ENCODE data around the gene BATF3. TPM values are rescaled to one million over a fixed set of nuclear protein-coding genes. Genes with fewer than 3 reads are reported as not detected.

BATF3 gene
- total RNA-seq, 3 donors from 2014 or later (not counting 1 experiment from before 2014, with no cell fraction given) = 0.25 to 3.6 (median 1.2) TPM

DNA sequence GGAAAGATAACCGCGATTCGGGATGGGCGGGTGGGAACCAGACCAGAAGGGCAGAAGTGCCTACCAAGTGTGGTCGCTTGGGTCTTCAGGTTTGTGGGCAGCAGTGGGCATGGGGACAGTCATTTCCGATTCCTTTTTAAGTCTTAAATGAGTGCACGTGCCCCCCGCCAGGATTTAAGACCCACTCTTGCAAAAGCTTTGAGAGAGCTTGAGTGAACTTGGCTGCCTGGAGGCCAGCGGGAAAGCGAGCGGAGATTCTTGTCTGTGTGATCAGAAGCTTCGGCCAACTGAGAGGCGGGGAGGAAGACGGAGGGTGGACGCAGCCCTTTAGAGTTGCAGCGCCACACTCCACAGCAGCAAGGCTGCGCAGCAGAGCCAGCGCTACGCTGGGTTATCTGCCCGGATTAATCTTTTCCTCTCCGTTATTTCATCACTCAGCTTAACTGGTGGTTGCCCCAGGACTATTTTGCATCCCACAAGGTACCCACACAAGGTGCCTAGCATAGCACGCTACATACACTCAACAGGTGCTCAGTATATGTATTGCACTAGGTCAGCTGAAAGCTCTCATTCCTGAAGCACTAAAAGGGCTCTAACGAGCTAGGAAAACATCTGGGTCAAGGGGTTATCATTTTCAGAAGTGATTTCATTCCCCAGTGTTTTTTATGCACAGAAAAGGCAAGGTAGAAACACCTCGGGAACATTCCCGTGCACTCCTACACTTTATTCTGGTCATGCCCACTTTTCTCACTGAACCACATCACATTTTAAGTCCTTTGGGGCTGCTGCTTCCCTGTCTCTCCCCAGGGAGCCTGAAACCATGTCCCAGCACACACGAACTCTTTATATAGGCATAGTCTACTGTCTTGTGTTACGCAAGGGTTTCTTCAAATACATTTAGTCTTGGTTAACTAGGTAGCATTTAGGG is 1.5 kb upstream of the BATF3 start:
- H3K4me3 Mint-ChIP-seq = peak overlapping the region; percentile 74
- peak overlapping the region in 1 of 2 donors; percentile 80 for H3K27ac Mint-ChIP-seq
- ATAC-seq = peak in 2 of 3 donors; percentile 37 to 48
- TF ChIP-seq, protein P1, sequence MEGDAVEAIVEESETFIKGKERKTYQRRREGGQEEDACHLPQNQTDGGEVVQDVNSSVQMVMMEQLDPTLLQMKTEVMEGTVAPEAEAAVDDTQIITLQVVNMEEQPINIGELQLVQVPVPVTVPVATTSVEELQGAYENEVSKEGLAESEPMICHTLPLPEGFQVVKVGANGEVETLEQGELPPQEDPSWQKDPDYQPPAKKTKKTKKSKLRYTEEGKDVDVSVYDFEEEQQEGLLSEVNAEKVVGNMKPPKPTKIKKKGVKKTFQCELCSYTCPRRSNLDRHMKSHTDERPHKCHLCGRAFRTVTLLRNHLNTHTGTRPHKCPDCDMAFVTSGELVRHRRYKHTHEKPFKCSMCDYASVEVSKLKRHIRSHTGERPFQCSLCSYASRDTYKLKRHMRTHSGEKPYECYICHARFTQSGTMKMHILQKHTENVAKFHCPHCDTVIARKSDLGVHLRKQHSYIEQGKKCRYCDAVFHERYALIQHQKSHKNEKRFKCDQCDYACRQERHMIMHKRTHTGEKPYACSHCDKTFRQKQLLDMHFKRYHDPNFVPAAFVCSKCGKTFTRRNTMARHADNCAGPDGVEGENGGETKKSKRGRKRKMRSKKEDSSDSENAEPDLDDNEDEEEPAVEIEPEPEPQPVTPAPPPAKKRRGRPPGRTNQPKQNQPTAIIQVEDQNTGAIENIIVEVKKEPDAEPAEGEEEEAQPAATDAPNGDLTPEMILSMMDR (IDR thresholded peaks at IDR 0.05) = no peak
- whole genome bisulfite sequencing (ENCODE audit: insufficient coverage) = 11% methylated on average over 27 of the region's 27 CpGs
- intact Hi-C loops (cut with micrococcal nuclease) = no loop called here
- no peak overlapping the region for H3K27ac ChIP-seq (ENCODE audit: low read length)
- H3K4me1 ChIP-seq (ENCODE audit: control insufficient read depth, insufficient read depth, low read length) = peaks cover 28% of the 10 kb centered on the region
- peaks cover 23% of the 10 kb centered on the region for H3K27me3 ChIP-seq (ENCODE audit: control insufficient read depth, insufficient read depth, low read length)
- H3K4me3 ChIP-seq (ENCODE audit: low read length) = peak overlapping the region; percentile 46
- H3K4me1 Mint-ChIP-seq = peaks cover 15 to 38% of the 10 kb centered on the region in 2 donors
- H3K27me3 Mint-ChIP-seq (ENCODE audit: low read depth in 2 of 2) = peaks cover 27 to 33% of the 10 kb centered on the region in 2 donors
- H3K36me3 Mint-ChIP-seq = no peaks in the 10 kb centered on the region
- DNase-seq = peak in 1 of 2 donors; percentile 56
- H3K9me3 Mint-ChIP-seq = no peaks in the 10 kb centered on the region
- H3K36me3 ChIP-seq (ENCODE audit: control insufficient read depth, insufficient read depth, low read length) = no peaks in the 10 kb centered on the region
- no peaks in the 10 kb centered on the region for H3K9me3 ChIP-seq (ENCODE audit: control insufficient read depth, insufficient read depth, low read length)

DNA sequence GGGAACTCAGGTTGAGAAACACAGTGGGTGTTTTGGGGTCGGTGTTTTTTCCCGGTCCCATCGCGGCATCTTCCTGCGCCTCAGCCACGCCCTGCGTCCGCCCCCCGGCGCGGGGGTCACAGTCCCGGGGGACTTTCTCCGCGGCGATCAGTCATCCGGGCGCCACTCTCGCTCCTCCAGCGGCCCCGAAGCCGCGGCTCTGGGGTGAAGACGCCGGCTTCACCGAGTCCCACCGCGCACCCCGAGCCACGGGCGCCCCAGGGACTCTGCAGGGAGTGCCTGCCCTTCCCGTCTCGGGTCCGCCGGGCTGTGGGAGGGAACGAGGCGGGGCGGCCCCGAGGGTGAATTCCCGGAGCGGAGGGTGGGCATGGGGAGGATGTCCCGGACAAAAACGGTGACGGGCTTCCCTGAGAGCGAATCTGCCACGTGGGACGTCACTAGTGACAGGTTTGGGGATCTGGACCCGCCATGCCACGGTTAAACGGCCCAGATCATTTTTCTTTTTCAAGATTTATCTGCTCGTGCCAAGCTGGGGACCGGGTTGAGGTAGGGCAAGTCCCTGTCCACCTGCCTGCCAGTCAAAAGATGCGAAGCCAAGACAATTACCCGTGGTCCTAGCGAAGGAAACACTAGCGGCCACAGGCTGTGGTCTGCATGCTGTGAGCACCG is 717 bp upstream of the BATF3 start:
- ATAC-seq (peak; percentile 42 to 58 (median 57)), DNase-seq (peak; percentile 43 to 78)
- Mint-ChIP-seq H3K27ac (peak overlapping the region in 1 of 2 donors; percentile 80), H3K4me3 (peak overlapping the region; percentile 74), H3K27me3 (ENCODE audit: low read depth in 2 of 2) (peaks cover 35 to 41% of the 10 kb centered on the region in 2 donors), H3K4me1 (peaks cover 15 to 38% of the 10 kb centered on the region in 2 donors), H3K9me3 (no peaks in the 10 kb centered on the region), H3K36me3 (no peaks in the 10 kb centered on the region)
- Histone ChIP-seq H3K27ac (ENCODE audit: low read length) (peak overlapping the region; percentile 4), H3K4me3 (ENCODE audit: low read length) (peak overlapping the region; percentile 46), H3K9me3 (ENCODE audit: control insufficient read depth, insufficient read depth, low read length) (no peaks in the 10 kb centered on the region), H3K27me3 (ENCODE audit: control insufficient read depth, insufficient read depth, low read length) (peaks cover 27% of the 10 kb centered on the region), H3K36me3 (ENCODE audit: control insufficient read depth, insufficient read depth, low read length) (no peaks in the 10 kb centered on the region), H3K4me1 (ENCODE audit: control insufficient read depth, insufficient read depth, low read length) (peaks cover 28% of the 10 kb centered on the region)
- under 1% methylated on average over 56 of the region's 56 CpGs for WGBS (ENCODE audit: insufficient coverage)
- TF ChIP-seq, protein P1 (IDR thresholded peaks at IDR 0.05) = no peak
- intact Hi-C loops (cut with micrococcal nuclease) = no loop called here

DNA sequence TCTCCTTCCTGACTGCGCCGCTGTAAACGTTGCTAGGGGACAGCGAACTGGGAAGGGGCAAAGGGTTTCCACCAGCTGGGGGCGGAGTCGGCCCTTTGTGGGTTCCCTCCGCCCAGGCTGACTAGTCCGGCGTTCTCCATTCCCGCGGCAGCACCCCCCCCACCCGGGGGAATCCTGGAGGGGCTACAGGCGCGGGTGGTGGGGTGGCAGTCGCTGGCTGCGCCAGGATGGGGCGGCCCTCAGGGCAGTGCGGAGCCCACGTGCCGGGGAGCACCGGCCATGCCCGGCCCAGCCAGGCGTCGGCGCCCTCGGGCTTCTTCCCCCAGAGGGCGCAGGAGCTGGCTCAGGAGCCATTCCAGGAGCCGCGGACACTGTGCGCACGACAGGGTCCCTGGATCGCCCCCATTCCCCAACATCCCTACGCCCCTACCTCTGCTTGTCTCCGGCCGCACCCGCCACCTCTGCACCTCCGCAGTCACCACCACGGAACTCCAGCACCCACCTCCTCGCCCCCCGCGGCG is 476 bp downstream of the BATF3 start:
- Mint-ChIP-seq H3K4me3 (peak overlapping the region; percentile 87), H3K27me3 (ENCODE audit: low read depth in 2 of 2) (peaks cover 35 to 40% of the 10 kb centered on the region in 2 donors), H3K36me3 (no peaks in the 10 kb centered on the region), H3K4me1 (peaks cover 15 to 38% of the 10 kb centered on the region in 2 donors), H3K9me3 (no peaks in the 10 kb centered on the region), H3K27ac (peak overlapping the region in 1 of 2 donors; percentile 80)
- Histone ChIP-seq H3K27me3 (ENCODE audit: control insufficient read depth, insufficient read depth, low read length) (peaks cover 29% of the 10 kb centered on the region), H3K4me3 (ENCODE audit: low read length) (peak overlapping the region; percentile 42), H3K4me1 (ENCODE audit: control insufficient read depth, insufficient read depth, low read length) (peaks cover 28% of the 10 kb centered on the region), H3K27ac (ENCODE audit: low read length) (no peak overlapping the region), H3K36me3 (ENCODE audit: control insufficient read depth, insufficient read depth, low read length) (no peaks in the 10 kb centered on the region), H3K9me3 (ENCODE audit: control insufficient read depth, insufficient read depth, low read length) (no peaks in the 10 kb centered on the region)
- WGBS (ENCODE audit: insufficient coverage) = under 1% methylated on average over 42 of the region's 42 CpGs
- DNase-seq (peak; percentile 38 to 74), ATAC-seq (peak; percentile 71 to 79 (median 78))
- intact Hi-C loops (cut with micrococcal nuclease) = no loop called here
- TF ChIP-seq, protein P1 (IDR thresholded peaks at IDR 0.05) = peak; percentile 41
